GM10847 (cell line): ENCODE data around the gene CARD14.

ENCODE experiments used
- POLR2A ChIP-seq: IDR thresholded peaks from 2 replicates; pipeline ENCODE4 v1.6.1; 2011; ENCODE audit not compliant: insufficient read length; ENCODE audit errors: extremely low read depth

Gene CARD14

GRCh38 chr17:80257716-80258213 is 87.9 kb downstream of the CARD14 start:
- no peak for TF ChIP-seq POLR2A
